Stimulated activated CD8-positive, alpha-beta memory T cell treated with anti-CD3 and anti-CD28 coated beads, Interleukin-2, amount 100 ng/mL, for 1 hour (primary cell): Measurements from ENCODE around the gene RNF150.

Experiments used
- DNase-seq, 2 donors: peaks; one replicate each; pipeline ENCODE4 v3.0.0-alpha.2; 2020; ENCODE audit warnings: low read depth in 2 of 2

Gene RNF150

DNA sequence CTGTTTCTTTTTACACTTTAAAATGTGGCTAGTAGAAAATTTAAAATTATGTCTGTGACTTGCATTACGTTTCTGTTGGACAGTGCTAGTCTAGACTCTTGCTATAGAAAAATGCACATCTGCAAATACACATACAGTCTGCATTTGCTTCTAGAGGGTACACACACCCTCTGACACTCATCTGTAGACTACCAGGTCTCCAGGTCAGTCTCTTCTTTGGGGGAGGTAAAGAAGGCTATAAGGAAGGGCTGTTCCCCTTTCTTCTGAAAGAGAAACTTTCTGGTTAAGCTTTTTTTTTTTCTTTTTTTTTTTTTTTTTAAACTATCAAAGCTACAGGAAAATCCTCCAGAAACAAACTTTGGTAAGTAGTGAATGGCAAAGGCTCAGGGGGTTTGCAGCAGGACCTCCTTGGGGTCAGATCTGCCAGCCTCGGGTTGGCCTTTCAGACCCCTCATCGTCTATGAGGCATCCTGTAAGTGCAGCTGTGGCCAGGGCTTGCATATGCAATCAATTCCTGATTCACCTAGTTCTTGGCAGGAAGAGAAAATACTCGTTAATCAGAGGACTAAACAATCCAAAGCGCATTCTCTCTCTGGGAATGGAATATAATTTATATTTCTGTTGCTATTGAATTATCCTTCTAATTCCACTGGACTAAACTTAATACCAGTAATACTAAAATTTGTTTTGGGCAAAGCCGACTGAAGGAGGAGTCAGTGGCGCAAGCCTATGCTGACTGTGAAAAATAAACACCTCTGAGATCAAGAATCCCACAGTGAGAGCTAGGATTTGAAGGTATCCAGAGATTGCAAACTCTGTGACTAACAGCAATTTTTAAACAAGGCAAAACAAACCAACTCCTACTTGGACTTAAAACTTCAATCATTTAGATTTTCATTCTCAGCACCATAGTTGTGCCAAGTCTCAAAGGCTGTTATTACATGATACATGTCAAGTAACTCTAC, 267.7 kb downstream of the RNF150 start:
- no peak for DNase-seq

DNA sequence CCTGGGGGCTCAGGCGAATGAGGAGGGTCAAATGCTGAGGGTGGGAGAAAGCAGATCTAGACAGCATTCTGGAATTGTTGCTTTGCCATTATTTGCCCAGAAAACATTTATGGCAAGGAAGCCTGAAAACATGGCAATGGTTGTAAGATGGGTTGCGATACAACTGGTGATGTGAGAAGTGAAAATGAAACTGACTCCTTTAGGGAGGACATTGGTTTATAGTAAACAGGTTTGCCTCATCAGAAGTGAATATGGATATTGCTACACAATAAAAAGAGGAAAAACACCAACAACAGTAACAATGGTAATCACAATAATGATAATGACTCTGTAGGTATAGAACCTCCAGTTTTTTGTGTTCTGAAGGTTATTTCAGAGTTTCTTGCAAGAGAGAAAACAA, 270.1 kb downstream of the RNF150 start:
- DNase-seq, result no peak

DNA sequence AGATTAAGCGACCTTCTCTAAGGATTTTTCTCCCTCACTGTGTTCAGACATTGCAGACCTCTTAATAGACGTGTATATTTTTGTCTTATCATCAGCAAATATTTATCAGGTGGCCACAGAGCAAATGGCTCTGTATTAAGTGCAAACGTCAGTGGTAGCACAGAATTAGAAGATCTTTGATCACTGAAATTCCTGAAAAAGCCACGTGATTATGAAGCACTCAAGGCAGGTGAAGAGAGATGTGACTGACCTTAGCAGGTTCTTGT, 271.2 kb downstream of the RNF150 start:
- DNase-seq, result no peak

DNA sequence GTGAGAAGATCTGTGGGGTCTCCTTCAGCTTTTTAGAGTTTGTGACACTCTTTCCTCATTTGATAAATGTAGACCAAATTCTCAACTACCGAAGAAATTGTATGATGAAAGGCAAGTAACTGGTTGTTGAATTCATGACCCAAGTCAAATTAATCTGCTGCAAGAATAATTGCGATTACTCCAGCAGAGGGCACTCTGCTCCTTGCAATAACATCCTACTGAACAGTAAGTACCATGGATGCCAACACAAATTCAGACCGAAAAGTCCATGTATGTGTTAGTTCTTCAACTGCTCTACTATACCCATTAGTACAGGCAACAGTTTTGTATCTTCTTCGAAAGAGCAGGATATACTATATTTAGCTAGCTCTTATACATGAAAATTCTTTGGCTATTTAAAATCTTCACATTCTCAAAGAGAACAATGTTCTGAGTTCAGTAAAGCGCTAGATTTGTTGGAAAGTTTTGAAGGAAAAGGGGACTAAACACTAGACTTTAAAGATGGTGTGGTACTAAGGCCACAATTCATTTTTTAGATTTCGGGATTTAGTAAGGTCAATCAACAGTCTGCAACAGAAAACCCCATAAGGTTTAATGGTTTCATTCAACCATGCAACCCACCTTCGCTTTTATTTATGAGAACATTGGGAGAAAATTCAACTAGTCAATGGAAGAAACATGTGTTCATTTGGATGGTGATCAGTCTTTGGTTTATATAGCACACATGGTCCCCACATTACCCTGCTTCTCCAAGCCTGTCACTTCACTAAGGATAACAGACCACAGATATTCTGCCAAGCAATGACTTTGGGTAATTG, 271.7 kb downstream of the RNF150 start:
- no peak for DNase-seq

DNA sequence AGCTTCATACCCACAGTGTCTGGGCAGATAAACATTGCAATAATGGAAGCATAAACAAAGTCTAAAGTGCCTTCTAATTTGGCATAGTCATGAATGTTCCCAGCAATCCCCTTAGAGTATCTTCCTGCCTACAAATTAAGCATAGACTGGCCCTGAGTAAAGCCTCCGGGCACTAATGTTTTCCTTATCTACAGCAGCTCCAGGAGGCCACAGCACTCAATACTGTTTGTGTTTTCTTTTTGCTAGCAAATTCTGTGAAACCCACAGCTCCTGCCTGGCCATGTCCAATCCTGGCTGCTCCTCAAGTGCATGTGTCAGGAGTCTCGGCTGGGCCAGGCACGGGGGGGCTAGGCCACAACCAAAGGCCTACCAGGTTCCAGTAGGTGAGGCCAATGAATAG, 274.4 kb downstream of the RNF150 start:
- DNase-seq, result no peak

DNA sequence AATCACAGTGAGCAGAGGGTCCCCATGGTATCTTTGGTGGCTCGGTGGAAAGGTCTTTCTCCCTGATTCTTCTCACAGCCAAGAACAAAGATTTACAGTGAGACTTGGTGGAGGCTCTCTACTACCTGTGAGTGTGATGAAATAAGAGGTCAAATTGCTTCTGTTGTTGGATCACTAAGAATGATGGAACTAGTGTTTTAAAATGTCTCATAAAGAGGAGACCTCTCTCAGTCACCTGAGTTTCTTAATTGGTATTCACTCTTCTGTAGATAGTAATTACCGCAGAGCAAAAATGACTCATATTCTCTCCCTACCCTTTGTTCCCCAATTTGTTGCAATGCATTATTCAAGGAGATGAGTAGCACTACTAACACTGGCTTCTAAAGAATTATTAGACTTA, 276.2 kb downstream of the RNF150 start:
- DNase-seq, result no peak

DNA sequence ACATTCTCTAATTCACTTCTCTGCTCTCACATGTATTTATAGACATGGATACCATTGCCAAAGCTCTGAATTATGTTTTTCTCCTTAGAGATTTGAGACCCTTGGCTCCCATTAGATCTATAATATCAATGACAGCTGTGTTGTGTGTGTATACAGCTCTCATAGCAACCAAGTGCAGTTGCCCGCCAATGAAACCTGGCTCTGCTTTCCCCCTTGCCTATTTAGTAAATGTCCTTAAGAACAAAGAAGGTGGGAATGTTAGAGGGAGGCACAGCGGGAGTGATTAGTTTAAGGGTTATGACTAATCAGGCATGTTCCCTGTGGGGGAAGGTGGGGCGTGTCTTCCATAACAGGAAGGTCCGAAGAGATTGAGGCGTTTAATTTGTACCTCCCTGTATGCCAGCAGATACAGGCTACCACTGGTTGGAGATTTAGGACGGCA, 276.6 kb downstream of the RNF150 start:
- DNase-seq, result no peak

DNA sequence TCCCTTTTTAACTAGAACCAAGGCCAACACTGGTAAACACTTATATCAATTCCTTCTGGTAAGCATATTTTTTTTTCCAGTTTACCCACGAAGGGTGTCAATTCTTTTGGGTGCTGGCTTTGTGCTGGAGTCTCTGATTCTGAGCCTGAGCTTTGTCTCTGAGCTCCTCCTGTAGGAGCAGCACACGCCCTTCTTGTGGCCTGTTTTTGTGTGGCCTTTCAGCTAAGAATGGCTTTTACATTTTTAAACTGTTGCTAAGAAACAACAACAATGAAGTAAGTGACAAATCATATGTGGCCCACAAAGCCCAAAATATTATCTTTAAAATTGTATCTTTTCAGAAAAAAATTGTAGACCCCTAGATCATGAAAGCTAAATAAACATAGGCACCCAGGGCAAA, 279.1 kb downstream of the RNF150 start:
- DNase-seq, result no peak

DNA sequence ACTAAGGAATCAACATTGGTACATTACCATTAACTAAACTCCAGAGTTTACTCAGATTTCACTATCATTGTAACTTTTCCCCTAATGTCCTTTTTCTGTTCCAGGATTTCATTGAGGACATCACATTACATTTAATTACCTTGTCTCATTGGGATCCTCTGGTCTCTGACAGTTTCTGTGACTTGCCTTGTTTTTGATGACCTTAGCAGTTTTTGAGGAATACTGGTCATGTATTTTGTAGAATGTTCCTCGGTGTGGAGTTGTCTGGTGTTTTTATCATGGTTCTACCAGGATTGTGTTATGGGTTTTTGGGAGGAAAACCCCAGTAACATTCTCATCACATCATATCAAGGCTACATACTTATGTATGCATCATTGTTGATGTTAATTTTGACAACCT, 281.5 kb downstream of the RNF150 start:
- no peak for DNase-seq

DNA sequence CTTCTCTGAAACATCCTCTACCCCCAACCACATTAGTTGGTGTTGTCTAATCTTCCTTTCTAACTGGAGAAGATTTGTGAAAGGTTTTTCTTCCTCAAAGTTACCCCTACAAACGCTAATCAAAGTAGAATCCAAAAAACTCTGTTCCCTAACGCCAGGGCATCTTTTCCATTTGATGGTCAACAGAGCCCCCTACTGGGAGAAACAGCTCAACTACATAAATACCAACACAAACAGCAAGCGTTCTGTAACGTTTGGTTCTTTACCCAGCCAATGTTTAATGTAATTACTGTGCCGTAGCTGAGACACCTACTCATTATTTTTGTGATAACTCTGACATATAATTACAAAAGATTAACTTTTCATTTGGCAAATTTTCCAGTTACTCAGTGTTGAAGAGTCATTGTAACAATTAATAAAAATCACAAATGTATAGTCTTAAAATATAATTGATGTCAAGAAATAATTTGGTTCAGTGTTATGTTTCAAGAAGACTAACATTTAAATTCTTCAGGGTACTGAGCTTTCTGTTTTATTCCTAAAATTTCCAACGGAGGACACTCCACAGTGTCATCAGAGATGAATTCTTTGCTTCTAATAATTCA, 282.1 kb downstream of the RNF150 start:
- DNase-seq, result no peak

DNA sequence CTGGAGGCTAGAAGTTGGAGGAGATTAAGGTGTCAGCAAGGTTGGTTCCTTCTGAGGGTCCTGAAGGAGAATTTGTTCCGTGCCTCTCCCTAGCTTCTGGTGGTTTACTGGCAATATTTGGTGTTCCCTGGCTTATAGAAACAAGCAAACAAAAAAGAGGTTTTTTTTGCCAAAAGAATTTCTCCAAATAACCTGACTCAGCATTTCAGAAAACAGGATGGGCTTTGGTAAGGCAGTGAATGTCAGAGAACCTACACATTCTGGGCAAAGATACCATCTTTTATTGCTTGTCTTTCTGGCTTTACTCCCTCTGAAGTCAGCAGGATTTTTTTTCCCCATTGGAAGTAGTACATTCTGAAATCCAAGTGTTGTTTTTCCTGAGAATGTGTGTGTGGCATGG, 283.7 kb downstream of the RNF150 start:
- DNase-seq, result no peak

DNA sequence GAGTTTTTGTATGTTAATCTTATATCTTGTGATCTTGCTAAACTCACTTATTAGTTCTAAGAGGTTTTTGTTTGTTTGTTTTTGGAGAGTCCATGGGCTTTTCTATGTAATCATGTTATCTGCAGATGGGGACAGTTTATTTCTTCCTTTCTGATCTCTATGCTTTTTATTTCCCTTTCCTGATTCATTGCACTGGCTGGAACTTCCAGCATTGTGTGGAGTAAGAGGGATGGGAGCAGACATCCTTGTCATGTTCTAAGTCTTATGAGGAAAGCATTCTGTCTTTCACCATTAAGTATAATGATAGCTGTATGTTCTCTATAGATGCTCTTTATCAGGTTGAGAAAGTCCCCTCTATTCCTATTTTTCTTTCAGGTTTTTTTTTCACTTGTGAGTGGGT, 286.5 kb downstream of the RNF150 start:
- DNase-seq, result no peak

DNA sequence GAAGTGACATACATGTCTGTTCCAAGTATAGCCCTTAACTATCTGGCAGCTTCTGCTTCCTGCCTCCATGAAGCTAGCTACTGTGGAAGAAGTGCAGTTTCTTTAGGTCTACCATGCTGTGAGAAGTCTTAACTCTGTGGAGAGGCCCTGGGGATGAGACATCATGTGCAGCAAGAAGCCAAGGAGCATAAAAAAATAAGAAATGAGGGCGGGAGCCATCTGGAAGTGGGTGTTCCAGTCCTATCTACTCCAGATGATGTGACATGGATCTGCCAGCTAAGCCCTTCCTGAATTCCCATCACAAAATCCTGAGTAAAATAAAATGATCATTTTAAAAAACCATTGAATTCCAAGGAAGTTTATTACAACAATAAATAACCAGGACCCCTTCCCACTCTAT, 289.2 kb downstream of the RNF150 start:
- DNase-seq, result no peak

DNA sequence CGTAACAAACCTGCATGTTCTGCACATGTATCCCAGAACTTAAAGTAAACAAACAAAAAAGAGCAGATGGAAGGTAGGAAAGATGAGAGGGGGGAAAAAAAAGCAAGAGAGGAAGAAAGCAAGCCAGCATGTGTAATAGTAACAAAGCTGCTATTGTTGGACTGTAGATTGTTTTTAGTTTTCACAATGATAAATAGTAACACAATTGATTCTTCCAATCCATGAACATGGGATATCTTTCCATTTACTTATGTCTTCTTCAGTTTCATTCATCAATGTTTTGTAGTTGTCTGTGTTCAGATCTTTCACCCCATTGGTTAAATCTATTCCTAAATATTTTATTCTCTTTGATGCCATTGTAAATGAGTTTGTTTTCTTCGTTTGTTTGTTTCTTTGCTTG, 292.1 kb downstream of the RNF150 start:
- DNase-seq, result no peak

DNA sequence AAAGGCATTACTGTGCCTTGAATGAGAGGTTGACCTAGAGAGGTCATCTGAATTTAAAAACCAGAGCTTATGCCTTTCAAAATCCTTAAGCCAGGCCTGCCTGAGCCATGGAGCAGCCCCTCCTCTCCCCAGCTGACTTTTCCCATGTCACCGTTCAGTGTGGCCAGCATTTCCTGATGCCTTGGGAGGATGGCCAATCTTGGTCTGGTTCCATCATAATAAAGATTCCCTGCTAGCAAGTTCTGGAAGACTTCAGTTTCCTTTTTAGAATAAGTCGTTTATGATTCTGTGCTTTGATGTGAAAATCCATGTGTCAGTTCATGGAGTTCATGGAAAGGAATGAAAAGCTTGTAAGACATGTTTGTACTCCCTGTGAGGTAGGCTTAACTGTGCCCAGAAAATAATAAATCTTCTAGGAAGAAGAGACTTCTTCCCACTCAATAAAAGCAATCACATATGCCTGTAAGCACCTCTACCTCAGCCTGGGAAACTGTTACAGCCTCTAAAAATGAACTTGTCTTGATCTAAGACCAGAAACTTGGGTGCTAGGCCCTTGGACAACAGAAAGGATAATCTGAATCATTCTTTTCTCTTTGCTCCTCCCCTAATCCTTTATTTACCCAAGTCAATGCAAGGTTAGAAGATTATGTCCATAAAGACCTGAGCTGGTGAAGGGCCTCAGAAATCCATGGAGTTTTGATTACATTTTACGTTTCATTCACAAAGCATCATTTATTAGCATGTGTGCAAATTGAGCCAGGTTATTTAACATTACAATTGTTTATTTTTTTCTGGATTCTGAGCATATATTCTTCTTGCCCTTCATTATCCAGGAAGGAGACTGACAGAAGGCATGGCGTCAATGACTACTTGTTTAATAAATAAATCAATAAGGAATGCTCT, 293.1 kb downstream of the RNF150 start:
- no peak for DNase-seq

DNA sequence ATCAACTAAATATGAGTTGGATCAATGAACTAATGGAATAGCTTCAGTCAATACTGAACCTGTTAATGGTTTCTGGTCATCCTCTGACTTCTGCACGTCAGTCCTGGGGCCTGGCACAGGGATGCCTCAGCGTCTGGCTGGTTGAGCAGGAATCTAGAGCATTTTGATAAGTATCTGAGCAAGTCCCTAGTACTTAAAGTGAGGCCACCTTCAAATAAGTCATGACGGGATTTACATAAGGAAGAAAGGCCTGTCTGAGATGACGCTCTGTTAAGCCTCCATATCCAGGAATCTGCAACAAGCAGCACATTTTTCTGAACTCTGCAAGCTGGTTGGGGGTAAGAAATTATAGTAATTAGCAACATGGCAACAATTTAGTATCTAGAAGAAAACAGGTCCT, 293.9 kb downstream of the RNF150 start:
- no peak for DNase-seq

DNA sequence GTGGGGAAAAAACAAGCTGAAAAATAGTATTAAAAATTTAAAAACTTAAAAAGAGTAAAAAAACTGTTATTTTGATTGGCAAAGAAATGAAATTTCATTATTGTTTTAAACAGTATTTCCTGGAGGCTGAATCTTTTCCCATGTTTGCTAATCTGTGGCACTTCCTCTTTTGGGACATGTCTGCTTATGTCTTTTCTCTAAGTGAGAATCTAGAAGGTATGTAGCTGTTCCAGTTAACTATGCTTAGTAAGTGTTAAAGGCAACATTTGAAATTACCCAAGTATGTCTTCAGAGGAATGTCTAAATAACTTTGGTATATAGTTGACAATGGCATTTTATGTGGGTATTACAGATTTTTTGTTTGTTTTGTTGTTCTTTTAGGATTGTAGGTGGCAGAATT, 295.5 kb downstream of the RNF150 start:
- no peak for DNase-seq

DNA sequence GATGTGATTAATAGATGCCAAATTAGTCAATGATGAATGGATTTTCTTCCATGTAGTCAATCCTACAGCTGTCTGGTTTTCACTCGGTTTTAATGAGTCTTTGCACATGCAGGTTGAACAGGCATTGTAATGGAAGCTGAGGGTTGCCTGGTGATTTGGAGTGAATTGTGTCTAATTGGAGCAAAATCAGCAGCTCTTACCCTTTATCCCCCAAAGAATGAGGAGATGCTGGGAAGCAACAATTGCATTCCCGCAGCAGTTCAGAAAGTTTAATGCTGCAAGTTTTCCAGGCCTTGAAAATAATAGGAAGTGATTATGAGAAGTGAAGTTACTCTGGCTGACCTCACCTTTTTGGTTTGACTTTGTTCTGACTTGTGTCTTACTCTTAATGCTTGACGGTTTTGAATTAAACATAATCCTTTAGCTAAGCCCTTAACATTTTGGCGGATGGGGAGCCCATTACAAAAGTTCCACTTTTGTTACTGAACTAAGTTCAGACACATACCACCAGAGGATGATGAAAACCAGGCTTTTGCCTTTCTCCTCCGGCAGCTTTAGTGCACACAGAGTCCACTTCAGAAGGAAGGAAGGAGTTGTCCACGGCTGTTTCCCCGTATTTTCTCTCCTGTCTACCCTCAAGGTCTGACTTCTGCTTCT, 298.3 kb downstream of the RNF150 start:
- no peak for DNase-seq

DNA sequence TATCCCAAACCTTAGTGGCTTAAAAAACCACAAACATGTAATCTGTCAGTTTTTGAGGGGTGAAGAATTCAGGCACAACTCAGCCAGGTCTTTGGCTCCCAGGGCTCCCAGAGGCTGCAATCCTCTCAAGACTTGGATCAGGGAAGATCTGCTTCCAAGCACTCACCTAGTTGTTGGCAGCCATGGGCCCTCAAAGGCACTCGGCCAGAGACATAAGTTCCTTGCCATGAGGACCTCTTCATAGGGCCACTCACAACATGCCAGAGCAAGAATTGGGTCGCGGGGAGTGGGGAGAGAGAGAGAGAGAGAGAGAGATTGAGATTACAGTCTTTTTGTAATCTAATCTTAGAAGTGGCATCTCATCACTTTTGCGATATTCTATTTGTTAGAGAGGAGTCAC, 300.0 kb downstream of the RNF150 start:
- no peak for DNase-seq

DNA sequence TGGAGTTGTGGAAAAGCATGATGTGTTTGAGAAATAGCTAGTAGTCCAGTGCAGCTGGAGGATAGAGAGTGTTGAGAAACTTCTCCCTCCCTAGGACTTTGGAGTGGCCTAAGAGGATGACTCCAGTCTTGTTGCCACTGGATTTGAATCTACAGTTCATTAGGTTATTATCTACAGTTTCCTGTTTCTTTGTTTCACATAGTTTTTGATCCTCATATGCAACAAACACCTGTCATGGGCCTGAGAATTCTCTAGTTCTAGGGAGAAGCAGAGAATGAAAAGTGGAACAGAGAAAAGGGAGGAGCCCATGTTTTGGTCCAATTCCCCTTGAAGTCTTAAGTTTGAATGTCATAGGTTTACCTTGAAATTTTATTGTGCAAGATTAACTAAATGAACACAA, 303.4 kb downstream of the RNF150 start:
- no peak for DNase-seq

DNA sequence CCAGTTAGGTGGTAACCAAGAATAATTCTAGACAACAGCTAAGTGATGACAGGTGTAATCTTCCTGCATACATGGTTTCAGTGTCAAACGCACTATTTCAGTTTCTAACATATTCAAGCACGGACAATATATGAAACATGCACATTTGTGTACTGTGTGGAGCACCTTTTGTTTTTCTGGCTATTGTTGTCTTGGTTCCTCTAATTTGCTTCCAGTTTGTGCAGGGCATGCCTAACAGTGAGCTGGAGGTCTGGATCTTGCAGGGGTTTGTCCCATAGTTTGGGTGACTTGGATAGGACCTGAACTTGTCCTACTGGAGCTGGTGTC, 306.6 kb downstream of the RNF150 start:
- DNase-seq, result no peak
